ENCODE measurements around the gene KRTAP3-1.
"Not testable (repeated sequence)": the region's sequence is repeated elsewhere in the genome, so short reads cannot be mapped to it uniquely, and the experiment has no call there.

DNA sequence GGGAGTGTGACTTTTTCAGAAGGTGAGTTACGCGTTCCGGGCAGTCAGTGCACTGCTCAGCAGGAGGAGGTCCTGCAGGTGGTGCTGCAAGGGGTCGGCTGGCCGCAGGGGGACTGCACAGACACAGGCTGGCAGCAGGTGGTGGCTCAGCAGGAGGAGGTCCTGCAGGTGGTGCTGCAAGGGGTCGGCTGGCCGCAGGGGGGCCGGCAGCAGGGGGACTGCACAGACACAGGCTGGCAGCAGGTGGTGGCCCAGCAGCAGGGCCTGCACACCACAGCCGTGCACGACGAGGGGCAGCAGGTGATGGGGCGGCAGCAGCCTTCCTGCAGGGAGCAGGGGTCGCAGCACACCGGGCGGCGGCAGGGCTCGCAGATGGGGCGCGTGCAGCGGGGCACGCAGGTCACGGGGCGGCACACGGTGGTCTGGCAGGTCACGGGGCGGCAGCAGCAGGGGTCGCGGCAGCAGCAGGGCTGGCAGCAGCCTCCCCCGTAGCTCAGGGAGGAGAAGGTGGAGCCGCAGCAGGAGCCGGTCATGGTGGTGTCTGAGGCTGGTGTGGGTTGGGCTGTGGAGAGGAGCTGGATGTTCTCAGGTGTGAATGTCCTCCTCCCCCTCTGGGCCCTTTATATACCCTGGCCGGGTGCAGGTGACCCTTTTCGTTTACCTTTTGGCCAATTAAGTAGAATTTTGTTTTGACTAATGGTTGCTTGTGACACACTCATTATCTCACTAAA is 38.0 kb upstream of the KRTAP3-1 start, which contains the start of gene KRTAP2-1:
- not testable (repeated sequence) for TF ChIP-seq POLR2AphosphoS5 (IDR thresholded peaks at IDR 0.05)
- TF ChIP-seq, protein P1, sequence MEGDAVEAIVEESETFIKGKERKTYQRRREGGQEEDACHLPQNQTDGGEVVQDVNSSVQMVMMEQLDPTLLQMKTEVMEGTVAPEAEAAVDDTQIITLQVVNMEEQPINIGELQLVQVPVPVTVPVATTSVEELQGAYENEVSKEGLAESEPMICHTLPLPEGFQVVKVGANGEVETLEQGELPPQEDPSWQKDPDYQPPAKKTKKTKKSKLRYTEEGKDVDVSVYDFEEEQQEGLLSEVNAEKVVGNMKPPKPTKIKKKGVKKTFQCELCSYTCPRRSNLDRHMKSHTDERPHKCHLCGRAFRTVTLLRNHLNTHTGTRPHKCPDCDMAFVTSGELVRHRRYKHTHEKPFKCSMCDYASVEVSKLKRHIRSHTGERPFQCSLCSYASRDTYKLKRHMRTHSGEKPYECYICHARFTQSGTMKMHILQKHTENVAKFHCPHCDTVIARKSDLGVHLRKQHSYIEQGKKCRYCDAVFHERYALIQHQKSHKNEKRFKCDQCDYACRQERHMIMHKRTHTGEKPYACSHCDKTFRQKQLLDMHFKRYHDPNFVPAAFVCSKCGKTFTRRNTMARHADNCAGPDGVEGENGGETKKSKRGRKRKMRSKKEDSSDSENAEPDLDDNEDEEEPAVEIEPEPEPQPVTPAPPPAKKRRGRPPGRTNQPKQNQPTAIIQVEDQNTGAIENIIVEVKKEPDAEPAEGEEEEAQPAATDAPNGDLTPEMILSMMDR (IDR thresholded peaks at IDR 0.05) = not testable (repeated sequence)

Measured in sigmoid colon (tissue), 4 donors.